Anterior cingulate cortex (tissue), 58 donors: ENCODE measurements around the gene IL27RA.

ENCODE experiments used
- DNase-seq, 58 donors: peaks; one replicate each; lab custom pipeline; 2025; lab: John Stamatoyannopoulos, UW

IL27RA gene

DNA sequence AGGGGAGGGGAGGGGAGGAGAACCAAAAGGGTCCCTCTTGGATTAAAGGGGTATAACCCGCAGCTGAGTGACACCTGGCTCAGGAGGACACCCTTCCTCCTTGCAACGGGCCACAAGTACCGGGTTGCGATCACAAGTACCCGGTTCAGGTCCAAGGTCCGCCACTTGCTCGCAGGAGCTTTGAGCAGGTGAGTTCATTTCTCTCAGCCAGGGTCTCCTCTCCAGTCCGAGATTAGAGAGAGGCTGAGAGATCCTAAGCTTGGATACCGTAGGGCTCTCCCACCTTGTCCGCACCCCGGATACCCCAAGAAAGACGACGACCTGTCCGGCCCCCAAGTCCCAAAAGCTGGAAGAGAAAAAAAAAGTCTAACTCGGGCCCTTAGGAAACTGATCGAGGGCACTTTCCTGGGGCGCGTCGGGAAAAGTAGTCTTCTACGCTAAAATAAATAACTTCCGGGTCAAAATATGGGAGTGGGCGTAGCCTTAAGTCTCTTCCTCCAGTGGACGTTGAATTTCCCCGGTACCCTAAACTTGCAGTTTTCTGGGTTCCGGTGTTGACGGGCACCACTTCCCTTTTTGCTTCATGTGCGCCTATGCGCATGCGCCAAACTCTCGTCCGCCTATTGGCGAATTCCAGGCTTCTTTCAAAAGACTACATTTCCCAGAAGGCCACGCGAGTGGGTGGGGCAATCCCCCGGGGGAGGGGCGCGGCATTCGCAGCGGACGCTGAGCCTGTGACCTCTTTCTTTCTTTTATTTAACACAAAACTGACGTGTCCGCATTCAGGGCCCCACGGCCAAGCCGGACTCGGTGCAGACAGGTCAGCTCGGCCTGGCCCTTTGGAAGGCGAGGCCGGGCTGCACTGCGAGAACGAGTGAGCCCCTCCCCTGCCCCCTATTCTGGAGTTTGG lies 49.6 kb downstream of the IL27RA start:
- peak; percentile 82 to 100 (median 97) for DNase-seq

DNA sequence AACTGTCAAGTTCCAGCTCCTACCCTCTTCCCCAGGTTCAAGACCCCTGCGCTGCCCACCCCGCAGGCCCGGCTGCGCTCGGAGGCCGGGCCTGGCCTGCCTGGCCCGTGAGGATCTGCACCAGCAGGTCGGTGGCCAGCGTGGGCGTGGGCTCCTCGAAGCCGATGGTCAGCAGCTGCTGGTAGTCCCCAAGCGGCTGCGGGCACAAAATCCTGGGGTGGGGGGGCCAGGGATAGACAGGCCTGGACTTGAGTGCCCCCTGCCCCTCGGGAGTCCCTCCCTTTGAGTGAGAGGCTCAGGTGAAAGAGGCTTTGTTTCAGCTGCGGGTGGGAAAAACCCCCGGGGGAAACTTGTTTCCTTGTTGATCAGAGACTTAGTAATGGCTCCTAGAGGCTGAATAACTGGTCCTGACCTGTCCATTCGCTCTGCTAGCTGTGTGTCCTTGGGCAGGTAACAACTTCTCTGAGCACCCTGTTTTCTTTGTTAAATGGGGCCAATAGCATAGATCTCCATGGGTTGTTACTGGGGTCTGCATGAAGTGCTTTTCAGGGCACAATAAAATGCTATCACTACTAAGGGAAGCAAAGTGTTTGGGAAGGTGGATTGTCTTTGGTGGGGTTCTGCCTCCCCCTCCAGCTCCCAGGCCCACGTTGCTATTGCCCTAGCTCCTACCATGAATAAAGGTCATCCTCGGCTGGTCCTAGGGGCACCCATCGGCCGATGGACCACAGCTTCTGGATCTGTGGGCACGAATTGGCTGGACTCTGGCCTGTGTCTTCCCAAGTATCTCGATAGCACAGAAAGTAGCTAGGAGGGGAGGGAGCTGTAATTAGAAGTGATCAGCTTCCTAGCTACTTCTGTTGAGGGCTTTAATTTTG lies 50.5 kb downstream of the IL27RA start:
- peak in 14 of 58 donors; percentile 22 to 65 (median 55) for DNase-seq

DNA sequence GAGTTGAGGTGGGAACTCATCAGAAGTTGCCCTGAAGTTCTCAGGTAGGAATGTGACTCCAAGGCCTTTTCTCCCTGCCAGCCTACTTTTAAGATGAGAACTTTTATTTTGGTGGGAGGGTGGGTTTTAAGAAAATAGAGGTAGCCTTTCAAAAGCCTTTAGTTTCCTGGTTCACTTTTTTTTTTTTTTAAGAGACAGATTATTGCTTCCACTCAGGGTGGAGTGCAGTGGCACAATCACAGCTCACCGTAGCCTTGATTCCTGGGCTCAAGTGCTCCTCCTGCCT lies 51.1 kb downstream of the IL27RA start:
- DNase-seq = no peak

DNA sequence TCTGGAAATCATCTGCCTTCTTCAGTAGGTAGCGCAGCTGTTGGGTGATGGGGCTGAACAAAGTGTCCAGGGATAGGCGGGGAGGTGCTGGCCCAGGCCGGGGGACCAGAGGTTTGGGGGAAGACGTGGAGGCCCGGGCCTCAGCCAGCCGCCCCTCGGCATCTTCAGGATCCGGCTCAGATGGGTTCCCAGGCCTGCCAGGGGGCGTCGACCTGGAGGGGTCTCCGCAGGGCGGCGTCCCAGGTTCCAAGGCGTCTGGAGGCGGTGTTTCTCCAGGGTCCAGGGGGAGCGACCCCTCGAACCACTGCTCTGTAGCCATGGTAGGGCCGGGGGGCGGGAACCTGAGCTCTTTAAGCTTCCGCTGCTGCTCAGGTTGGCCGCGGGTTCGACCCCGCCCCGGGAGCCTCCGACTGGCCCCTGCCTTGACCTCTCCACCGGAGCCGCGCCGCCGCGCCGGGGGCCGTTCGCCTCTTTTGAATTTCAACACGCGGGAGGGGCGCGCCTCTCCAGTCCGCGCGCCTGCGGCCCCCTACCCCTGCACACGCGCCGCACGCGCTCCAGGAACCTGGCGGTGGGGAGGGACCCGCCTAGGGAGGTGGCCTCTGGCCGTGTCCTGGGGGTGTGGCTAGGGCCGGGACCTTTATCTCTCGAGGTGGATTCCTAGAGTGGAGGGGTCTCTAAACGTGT lies 53.9 kb downstream of the IL27RA start, which contains the start of gene C19orf67:
Gene C19orf67 (minus strand): TSS at position 475 of the 687 bp plus-strand sequence. CDS start 156 bp downstream, at position 319.
- no peak for DNase-seq

DNA sequence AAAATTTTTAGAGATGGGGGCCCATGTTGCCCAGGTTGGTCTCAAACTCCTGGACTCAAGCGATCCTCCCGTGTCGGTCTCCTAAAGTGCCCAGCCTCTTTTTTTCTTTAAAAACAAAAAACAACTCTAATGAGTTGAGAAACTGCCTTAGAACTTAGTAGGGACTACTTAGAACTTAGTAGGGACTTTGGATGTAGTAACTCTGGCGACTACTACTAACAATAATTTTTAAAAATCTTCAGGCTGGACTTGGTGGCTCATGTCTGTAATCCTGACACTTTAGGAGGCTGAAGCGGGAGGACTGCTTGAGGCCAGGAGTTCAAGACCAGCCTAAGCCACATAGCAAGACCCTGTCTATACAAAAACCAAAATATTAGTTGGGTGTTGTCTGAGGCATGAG lies 54.5 kb downstream of the IL27RA start:
- no peak for DNase-seq

DNA sequence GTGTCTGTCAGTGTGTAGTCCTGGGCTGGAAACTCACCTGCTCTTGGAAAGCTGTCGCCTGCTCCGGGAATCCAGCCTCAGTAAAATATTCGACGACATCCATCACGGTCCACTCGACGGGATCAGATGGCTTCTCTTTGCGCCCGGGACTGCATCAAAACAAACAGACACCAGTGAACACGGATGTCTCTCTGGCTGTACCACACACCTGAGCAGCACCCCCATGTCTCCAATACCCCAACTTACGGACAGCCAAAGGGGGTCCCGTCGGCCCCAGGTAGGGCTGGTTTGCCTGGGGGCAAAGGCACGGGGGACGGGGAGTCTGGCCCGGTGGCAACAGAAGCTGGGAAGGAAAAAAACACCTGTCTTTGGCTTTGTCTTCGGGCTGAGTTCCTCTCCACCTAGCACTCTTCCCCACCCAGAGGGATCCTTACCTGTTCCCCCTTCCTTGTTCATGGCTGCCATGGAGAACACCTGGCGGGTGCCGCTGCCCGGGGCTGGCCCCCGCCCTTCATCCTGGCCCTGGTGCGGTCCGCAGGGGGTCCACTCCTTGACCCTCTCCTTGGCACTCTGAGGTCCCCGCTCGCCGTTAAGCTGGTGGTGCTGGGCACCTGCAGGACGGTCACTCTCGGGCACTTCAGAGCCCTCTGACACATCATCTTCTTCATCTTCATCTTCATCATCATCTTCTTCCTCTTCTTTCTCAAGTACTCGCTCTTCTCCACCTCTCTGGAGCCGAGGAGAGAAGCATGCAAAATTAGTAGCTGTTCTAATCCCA lies 57.3 kb downstream of the IL27RA start:
- DNase-seq = no peak

DNA sequence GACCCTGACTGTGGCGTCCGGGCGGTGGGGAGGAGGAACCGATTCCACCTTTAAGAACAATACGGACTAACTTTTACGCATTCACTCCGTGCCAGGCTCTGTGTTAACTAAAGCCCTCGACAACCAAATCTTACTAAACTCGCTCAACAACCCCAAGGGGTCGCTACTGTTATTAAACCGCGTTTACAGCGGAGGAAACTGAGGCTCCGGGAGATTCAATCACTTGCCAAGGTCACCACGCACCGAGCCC lies 57.8 kb downstream of the IL27RA start:
- DNase-seq = peak in 1 of 58 donors; percentile 22

DNA sequence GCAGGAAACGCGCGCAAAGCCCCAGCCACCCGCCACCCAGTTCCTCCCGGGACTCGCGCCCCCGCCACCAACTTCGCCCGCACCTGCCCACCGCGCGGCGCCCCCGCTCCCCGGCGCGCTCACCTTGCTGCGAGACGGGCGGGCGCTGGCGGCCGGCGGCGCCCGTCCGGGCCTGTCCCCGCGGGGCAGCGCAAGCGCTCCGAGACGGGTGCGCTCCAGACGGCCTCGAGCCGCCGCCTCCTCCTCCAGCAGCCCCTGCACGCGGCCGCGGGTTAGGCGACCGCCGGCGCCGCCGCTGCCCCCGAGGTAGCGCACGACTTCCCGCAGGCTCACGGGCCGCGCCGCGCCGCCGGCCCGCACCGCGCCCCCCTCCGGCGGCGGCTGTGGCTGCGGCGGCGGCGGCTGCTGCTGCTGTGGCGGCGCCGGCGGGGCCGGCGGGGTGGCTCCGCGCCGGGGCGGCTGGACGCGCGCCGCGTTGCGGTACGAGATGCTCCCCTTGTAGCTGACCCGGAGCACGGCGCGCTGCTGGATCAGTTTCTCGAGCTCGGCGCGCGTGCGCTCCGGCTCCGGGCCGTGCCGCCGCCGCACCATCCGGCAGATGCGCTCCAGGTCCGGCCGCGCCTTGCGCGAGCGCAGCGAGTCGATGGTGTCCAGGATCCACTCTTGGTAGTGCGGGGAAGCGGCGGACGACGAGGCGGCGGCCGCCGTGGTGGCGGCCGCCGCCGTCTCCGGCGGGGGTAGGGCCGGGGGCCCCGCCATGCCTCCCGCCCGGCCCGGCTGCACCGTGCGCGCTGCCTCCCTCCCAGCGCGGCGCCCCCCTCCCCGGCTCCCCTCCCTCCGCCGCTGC lies 58.3 kb downstream of the IL27RA start:
- peak in 28 of 58 donors; percentile 16 to 57 (median 34) for DNase-seq

DNA sequence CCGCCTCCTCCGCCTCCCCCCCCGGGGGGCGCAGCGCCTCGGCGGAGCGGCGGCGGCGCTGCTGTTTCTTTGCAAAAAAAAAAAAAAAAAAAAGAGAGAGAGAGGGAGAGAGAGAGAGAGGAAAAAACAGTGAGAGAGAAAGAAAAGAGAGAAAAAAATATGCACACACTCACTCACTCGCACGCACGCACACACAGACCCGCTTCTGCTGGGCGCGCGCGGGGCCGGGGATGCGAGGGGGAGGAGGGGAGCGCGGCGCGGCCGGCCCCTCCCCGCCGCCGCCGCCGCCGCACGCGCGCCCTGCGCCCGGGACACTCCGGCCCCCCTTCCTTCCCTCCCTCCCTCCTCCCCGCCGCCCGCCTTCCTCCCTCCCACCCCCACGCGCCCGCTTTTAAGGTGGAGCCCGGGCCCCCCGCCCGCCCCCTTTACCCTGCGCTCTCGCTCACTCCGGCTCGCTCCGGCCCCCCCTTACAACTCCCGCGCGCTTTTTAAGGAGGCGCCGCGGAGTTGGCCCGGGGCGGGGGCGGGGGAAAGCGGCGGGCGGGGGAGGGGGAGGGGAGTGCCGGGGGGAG lies 59.0 kb downstream of the IL27RA start, which contains the start of gene SAMD1:
Gene SAMD1 (minus strand): TSS at position 243 of the 572 bp plus-strand sequence.
- peak in 57 of 58 donors; percentile 18 to 90 (median 79) for DNase-seq

DNA sequence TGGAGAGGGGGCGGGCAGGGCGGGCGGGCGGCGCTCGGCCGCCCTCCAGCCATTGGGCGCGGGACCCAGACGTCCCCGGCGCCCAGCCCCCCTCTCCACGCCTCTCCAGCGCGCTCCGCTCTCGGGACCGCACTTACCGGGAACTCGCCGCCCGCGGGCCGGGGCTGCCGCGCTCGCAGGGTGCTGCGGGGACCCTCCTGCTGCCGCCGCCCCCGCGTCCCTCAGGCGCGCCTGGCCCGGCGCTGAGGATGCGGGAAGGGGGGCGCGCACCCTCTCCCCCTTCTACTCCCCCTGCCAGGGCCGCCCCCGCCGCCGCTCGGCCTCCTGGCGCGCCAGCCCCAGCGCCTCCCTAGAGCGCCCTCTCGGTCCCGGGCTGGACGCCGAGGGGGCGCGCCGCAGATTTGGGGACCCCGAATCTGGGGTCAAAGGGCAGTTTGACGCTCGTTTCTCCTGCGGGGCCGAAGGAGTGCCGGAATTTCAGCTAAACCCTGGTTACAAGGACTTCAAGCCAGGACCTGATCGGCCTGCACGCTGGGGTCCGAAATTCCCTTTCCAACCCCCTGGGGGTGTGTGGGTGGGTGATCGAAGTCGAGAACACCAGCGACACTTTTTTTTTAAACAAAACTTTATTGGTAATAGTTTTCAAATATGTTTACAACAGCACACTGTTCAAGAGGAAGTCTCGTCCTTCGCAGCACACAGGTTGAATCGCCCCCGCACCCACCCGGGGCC lies 59.7 kb downstream of the IL27RA start:
- DNase-seq = peak in 47 of 58 donors; percentile 35 to 90 (median 80)

DNA sequence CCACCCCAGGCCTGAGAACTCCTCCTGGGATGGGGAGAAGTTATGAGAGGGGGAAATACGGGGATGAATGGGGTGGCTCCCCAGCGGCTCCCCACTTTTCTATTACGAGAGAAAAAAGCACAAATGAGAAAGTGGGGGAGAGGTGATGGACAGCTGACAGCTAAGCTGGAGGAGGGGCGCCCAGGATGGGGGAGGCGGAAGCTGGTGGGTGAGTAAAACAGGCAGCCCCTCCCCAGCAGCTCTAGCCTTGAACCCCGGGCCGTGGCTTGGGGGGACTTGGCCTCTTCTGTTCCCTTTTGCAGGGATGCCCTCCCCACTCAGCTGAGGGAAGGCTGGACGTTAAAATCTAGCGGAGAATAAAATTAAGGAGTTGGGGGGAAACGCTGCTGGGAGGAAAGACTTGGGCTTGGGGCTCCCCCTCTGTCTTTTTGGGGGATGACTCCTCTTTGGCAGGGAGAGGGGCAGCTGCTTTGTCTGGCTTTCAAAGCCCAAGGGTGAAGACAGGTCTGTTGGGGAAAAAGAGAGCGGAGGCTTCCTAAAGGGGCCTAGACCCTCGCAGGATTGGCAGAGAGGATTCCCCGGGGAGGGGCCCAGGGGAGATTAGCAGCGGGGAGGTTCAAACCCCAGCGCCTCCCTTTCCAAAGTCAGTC lies 60.4 kb downstream of the IL27RA start:
- peak in 4 of 58 donors; percentile 5 to 49 (median 40) for DNase-seq

DNA sequence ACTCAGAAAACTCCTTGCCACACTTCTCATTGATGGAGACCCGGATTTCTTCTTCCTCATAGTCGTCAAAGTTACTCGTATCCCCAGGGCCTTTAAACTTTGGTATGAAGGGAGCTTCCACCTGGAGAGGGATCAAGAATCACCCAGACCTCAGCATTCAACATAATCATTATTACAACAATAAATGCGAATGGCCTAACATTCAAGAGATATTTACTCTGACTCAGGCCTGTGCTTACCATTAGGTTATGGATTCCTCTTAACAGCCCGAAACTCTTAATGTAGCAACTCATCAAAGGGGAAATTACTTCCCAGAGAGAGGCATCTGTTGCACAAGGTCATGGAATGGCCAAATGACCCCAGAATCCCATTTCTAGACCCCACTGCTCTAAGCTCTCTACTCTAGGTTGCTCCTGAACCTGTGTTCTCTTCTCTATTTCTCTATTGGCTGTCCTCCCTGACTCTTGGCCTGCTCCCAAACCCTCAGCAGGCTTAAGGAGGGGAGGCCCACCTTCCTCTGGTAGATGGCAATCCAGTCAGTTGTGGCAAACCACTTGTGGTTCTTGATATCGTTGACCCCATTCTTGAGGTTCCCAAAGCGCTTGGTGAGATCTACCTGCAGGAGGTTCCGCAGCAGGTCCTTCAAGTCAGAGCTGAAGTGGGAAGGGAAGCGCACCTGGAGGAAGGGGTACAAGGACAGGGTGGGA lies 61.7 kb downstream of the IL27RA start:
- no peak for DNase-seq

DNA sequence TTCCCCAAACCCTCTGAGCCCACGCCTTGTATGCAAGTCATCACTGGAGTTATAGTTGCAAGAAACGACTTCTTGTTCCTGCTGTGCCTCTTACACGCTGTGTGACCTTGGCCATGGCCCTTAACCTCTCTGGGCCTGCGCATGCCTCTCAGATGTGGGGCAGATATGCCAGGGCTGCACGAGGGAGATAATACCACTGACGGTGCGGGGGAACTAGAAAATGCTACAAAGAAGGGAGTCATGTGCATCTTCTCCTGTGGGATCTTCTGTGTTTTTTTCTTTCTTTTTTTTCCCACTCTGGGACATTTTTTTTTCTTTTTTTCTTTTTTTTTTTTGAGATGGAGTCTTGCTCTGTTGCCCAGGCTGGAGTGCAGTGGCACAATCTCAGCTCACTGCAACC lies 63.3 kb downstream of the IL27RA start:
- DNase-seq = no peak

DNA sequence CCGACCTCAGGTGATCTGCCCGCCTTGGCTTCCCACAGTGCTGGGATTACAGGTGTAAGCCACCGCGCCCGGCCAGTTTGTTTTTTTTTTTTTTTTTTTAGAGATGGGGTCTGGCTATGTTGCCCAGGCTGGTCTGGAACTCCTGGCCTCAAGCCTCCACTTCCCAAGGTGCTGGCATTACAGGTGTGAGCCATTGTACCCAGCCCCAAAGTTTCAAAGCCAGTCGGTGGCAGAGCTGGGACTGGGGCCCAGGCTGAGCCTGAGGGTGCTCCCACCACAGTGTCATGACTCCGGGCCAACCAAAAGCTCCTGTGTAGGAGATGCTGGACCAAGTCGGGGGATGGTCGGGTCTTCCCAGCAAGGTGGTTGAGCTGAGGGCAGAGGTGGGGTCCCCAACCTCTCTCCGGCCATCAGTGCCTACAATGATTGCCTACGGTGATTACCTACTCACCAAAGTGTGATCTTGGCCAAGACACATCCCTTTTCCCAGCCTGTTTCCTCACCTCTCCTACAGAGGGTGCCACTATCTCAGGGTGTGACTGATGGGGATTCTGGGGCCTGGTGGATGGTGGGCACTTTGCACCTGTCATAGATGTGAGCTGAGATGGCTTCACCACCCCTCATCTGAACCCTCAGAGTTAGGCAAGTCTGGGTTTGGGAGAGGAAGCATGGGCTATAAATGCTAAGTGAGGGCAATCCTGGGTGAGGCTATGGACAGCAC lies 64.9 kb downstream of the IL27RA start:
- DNase-seq = no peak

DNA sequence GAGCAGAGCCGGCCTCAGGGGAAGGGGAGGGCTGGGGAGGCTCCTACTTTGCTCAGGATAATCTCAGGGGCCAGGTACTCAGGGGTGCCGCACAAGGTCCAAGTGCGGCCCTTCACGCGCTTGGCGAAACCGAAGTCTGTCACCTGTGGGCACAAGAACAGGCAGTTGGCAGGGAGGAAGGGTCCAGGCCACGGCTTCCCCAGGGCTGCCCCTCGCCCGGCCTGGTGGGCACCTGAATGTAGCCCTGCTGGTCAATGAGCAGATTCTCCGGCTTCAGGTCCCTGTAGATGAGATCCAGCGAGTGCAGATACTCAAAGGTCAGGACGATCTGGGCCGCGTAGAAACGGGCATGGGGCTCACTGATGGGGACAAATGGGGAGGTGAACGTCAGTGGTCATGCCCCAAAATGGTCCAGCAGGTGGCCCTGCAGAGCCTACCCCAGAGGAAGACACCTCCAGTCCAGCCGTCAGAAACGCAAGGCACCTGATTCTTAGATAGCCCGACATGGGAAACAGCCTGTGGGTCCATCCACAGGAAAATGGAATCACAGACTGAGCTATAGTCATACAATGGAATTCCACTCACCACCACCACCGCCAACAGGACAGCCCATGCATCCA lies 66.1 kb downstream of the IL27RA start:
- no peak for DNase-seq
